ENCODE measurements around the gene REST.
"Not testable (repeated sequence)": the region's sequence is repeated elsewhere in the genome, so short reads cannot be mapped to it uniquely, and the experiment has no call there.

REST gene

DNA sequence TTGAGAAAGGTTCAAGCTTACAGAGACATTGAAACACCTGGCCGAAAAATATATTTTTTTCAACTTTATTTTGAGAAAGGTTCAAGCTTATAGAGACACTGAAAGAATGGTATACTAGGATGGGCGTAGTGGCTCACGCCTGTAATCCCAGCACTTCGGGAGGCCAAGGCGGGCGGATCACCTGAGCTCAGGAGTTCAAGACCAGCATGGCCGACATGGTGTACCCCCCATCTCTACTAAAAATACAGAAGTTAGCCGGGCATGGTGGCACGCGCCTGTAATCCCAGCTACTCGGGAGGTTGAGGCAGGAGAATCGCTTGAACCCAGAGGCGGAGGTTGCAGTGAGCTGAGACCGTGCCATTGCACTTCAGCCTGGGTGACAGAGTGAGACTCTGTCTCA is 32.1 kb downstream of the REST start:
- H3K79me2 ChIP-seq (ENCODE audit: control insufficient read depth, insufficient read depth, low read length, poor library complexity); H2AFZ ChIP-seq (ENCODE audit: insufficient read depth, low read length, poor library complexity); H3K14ac ChIP-seq (ENCODE audit: low read length); H2BK12ac ChIP-seq (ENCODE audit: low read length); H2BK120ac ChIP-seq (ENCODE audit: insufficient read depth, low read length, poor library complexity); H4K8ac ChIP-seq (ENCODE audit: low read depth, low read length); H3K27ac ChIP-seq (ENCODE audit: low read depth, low read length); H3K27me3 ChIP-seq (ENCODE audit: insufficient read depth, low read length); H3K23ac ChIP-seq (ENCODE audit: low read length); H4K12ac ChIP-seq (ENCODE audit: low read depth, low read length); H3K9me3 ChIP-seq (ENCODE audit: insufficient read depth, low read depth, low read length); H3K4me2 ChIP-seq (ENCODE audit: low read length); H3K9ac ChIP-seq (ENCODE audit: low read length); H3K79me1 ChIP-seq (ENCODE audit: low read length); H4K91ac ChIP-seq (ENCODE audit: low read depth, low read length); H3K4me3 ChIP-seq (ENCODE audit: low read depth, low read length); H2BK5ac ChIP-seq (ENCODE audit: low read depth, low read length, poor library complexity); DNase-seq; H3K18ac ChIP-seq (ENCODE audit: low read length); H2AK5ac ChIP-seq (ENCODE audit: low read length); H3K4me1 ChIP-seq (ENCODE audit: control insufficient read depth in 1 of 2, insufficient read depth in 2 of 2, low read length in 2 of 2); H3K4ac ChIP-seq (ENCODE audit: low read depth, low read length): not testable (repeated sequence)
- H3K36me3 ChIP-seq (ENCODE audit: control insufficient read depth in 1 of 2, insufficient read depth in 2 of 2, low read length in 2 of 2) = peaks cover 10 to 23% of the 10 kb centered on the region in 2 experiments
- WGBS (ENCODE audit: extremely low coverage, insufficient coverage, insufficient read length) = no CpG with 5 or more reads among the region's 14 CpGs

- Histone ChIP-seq H3K9ac (ENCODE audit: low read length) (no peak overlapping the region), H3K79me2 (ENCODE audit: control insufficient read depth, insufficient read depth, low read length, poor library complexity) (no peaks in the 10 kb centered on the region), H3K4me3 (ENCODE audit: low read depth, low read length) (no peak overlapping the region), H3K4ac (ENCODE audit: low read depth, low read length) (no peak overlapping the region), H4K8ac (ENCODE audit: low read depth, low read length) (no peak overlapping the region), H3K27me3 (ENCODE audit: insufficient read depth, low read length) (no peaks in the 10 kb centered on the region), H2BK12ac (ENCODE audit: low read length) (no peak overlapping the region), H3K4me1 (ENCODE audit: control insufficient read depth in 1 of 2, insufficient read depth in 2 of 2, low read length in 2 of 2) (no peaks in the 10 kb centered on the region), H4K91ac (ENCODE audit: low read depth, low read length) (no peak overlapping the region), H3K4me2 (ENCODE audit: low read length) (no peak overlapping the region), H2BK120ac (ENCODE audit: insufficient read depth, low read length, poor library complexity) (no peak overlapping the region), H3K23ac (ENCODE audit: low read length) (no peak overlapping the region), H2AFZ (ENCODE audit: insufficient read depth, low read length, poor library complexity) (no peak overlapping the region), H3K79me1 (ENCODE audit: low read length) (no peaks in the 10 kb centered on the region), H4K12ac (ENCODE audit: low read depth, low read length) (no peak overlapping the region), H2AK5ac (ENCODE audit: low read length) (no peak overlapping the region), H2BK5ac (ENCODE audit: low read depth, low read length, poor library complexity) (no peak overlapping the region), H3K18ac (ENCODE audit: low read length) (no peak overlapping the region), H3K14ac (ENCODE audit: low read length) (no peak overlapping the region), H3K9me3 (ENCODE audit: insufficient read depth, low read depth, low read length) (no peaks in the 10 kb centered on the region), H3K27ac (ENCODE audit: low read depth, low read length) (no peak overlapping the region), H3K36me3 (ENCODE audit: control insufficient read depth in 1 of 2, insufficient read depth in 2 of 2, low read length in 2 of 2) (peaks cover 10 to 23% of the 10 kb centered on the region in 2 experiments)
- no CpG with 5 or more reads among the region's 12 CpGs for WGBS (ENCODE audit: extremely low coverage, insufficient coverage, insufficient read length)
- DNase-seq = no peak
These were observed 32.7 kb downstream of the REST start for GRCh38 chr4:56940403-56940802.

DNA sequence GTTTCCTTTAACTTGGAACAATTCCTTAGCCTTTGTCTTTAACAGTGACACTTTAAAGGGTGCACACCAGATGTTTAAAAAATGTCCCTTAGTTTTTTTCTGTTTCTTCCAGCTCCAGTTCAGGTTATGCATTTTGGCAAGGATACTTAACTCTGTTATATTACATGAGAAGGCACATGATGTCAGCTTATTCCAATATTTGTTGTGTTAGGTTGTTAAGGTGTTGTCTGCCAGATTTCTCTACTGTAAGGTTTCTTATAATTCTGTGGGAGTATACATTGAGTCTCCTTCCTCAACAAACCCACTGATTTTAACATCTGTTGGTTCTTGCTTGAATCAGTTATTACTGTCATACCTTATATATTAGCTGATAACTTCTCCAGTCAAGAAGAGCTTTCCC is 33.3 kb downstream of the REST start:
- Histone ChIP-seq H2BK12ac (ENCODE audit: low read length) (no peak overlapping the region), H3K27me3 (ENCODE audit: insufficient read depth, low read length) (no peaks in the 10 kb centered on the region), H2BK5ac (ENCODE audit: low read depth, low read length, poor library complexity) (no peak overlapping the region), H3K23ac (ENCODE audit: low read length) (no peak overlapping the region), H3K36me3 (ENCODE audit: control insufficient read depth in 1 of 2, insufficient read depth in 2 of 2, low read length in 2 of 2) (peaks cover 10 to 23% of the 10 kb centered on the region in 2 experiments), H3K4me1 (ENCODE audit: control insufficient read depth in 1 of 2, insufficient read depth in 2 of 2, low read length in 2 of 2) (no peaks in the 10 kb centered on the region), H3K4me3 (ENCODE audit: low read depth, low read length) (no peak overlapping the region), H4K8ac (ENCODE audit: low read depth, low read length) (no peak overlapping the region), H2AFZ (ENCODE audit: insufficient read depth, low read length, poor library complexity) (no peak overlapping the region), H2AK5ac (ENCODE audit: low read length) (no peak overlapping the region), H3K4me2 (ENCODE audit: low read length) (no peak overlapping the region), H3K9ac (ENCODE audit: low read length) (no peak overlapping the region), H2BK120ac (ENCODE audit: insufficient read depth, low read length, poor library complexity) (no peak overlapping the region), H4K91ac (ENCODE audit: low read depth, low read length) (no peak overlapping the region), H4K12ac (ENCODE audit: low read depth, low read length) (no peak overlapping the region), H3K4ac (ENCODE audit: low read depth, low read length) (no peak overlapping the region), H3K79me1 (ENCODE audit: low read length) (no peaks in the 10 kb centered on the region), H3K14ac (ENCODE audit: low read length) (no peak overlapping the region), H3K9me3 (ENCODE audit: insufficient read depth, low read depth, low read length) (no peaks in the 10 kb centered on the region), H3K27ac (ENCODE audit: low read depth, low read length) (no peak overlapping the region), H3K18ac (ENCODE audit: low read length) (no peak overlapping the region), H3K79me2 (ENCODE audit: control insufficient read depth, insufficient read depth, low read length, poor library complexity) (no peaks in the 10 kb centered on the region)
- DNase-seq = no peak

DNA sequence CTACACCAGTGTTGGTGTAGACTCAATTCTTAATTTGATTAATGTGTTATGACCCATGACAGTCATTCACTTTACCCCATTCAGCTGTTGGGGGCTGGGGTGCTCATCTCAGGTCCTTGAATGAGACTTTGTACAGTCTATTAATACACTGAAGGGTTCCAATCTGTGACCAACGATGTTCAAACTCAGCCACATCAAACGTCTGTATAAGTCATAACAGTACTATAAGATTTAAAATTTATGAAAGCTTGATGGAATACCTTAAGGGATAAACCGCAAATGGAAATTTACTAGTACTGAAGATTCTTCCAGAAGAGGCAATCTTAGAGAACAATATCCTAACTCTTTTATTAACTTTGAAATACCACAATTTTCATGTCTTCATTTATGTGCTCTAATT is 33.7 kb downstream of the REST start:
- H3K9me3 ChIP-seq (ENCODE audit: insufficient read depth, low read depth, low read length) = no peaks in the 10 kb centered on the region
- H3K14ac ChIP-seq (ENCODE audit: low read length) = no peak overlapping the region
- H2BK12ac ChIP-seq (ENCODE audit: low read length) = no peak overlapping the region
- no peak overlapping the region for H3K9ac ChIP-seq (ENCODE audit: low read length)
- H3K27ac ChIP-seq (ENCODE audit: low read depth, low read length) = no peak overlapping the region
- H3K4me1 ChIP-seq (ENCODE audit: control insufficient read depth in 1 of 2, insufficient read depth in 2 of 2, low read length in 2 of 2) = no peaks in the 10 kb centered on the region
- no peak overlapping the region for H3K23ac ChIP-seq (ENCODE audit: low read length)
- H2BK120ac ChIP-seq (ENCODE audit: insufficient read depth, low read length, poor library complexity) = no peak overlapping the region
- no peak for DNase-seq
- no peak overlapping the region for H3K18ac ChIP-seq (ENCODE audit: low read length)
- no peak overlapping the region for H2AFZ ChIP-seq (ENCODE audit: insufficient read depth, low read length, poor library complexity)
- H2AK5ac ChIP-seq (ENCODE audit: low read length) = no peak overlapping the region
- no peaks in the 10 kb centered on the region for H3K27me3 ChIP-seq (ENCODE audit: insufficient read depth, low read length)
- H3K36me3 ChIP-seq (ENCODE audit: control insufficient read depth in 1 of 2, insufficient read depth in 2 of 2, low read length in 2 of 2) = peaks cover 10 to 23% of the 10 kb centered on the region in 2 experiments
- no peaks in the 10 kb centered on the region for H3K79me1 ChIP-seq (ENCODE audit: low read length)
- H4K12ac ChIP-seq (ENCODE audit: low read depth, low read length) = no peak overlapping the region
- no peak overlapping the region for H4K8ac ChIP-seq (ENCODE audit: low read depth, low read length)
- H3K4ac ChIP-seq (ENCODE audit: low read depth, low read length) = no peak overlapping the region
- WGBS (ENCODE audit: extremely low coverage, insufficient coverage, insufficient read length) = no CpG with 5 or more reads among the region's 3 CpGs
- H3K4me2 ChIP-seq (ENCODE audit: low read length) = no peak overlapping the region
- no peak overlapping the region for H3K4me3 ChIP-seq (ENCODE audit: low read depth, low read length)
- H4K91ac ChIP-seq (ENCODE audit: low read depth, low read length) = no peak overlapping the region
- H2BK5ac ChIP-seq (ENCODE audit: low read depth, low read length, poor library complexity) = no peak overlapping the region
- H3K79me2 ChIP-seq (ENCODE audit: control insufficient read depth, insufficient read depth, low read length, poor library complexity) = no peaks in the 10 kb centered on the region

Measured in trophoblast cell (in vitro differentiated cells and primary cell).